ENCODE results near the gene CFAP92. TPM values are rescaled to one million over a fixed set of nuclear protein-coding genes. Genes with fewer than 3 reads are reported as not detected.

CFAP92 gene
- total RNA-seq, 2 donors from 2014 or later: 0.45 TPM; not detected in 1

- DNase-seq (ENCODE audit: low spot score in 2 of 2) (no peak), ATAC-seq (no peak)
- Mint-ChIP-seq H3K27ac (no peak overlapping the region), H3K36me3 (peaks cover 0 to 6% of the 10 kb centered on the region in 2 donors), H3K9me3 (no peaks in the 10 kb centered on the region)
Observed at GRCh38 chr3:129028866-129029265, 35.0 kb upstream of the CFAP92 start.

- Mint-ChIP-seq H3K27ac (no peak overlapping the region), H3K9me3 (no peaks in the 10 kb centered on the region), H3K36me3 (peaks cover 0 to 6% of the 10 kb centered on the region in 2 donors)
- no peak for ATAC-seq
- no peak for DNase-seq (ENCODE audit: low spot score in 2 of 2)
Observed at GRCh38 chr3:129027544-129027880, 33.6 kb upstream of the CFAP92 start.

GRCh38 chr3:129026728-129027543, 33.1 kb upstream of the CFAP92 start:
- DNase-seq (ENCODE audit: low spot score in 2 of 2) (peak; percentile 91 to 94), ATAC-seq (peak; percentile 99 to 100)
- H3K36me3 Mint-ChIP-seq: peaks cover 0 to 6% of the 10 kb centered on the region in 2 donors
- no peaks in the 10 kb centered on the region for H3K9me3 Mint-ChIP-seq
- peak overlapping the region; percentile 82 to 92 for H3K27ac Mint-ChIP-seq

- H3K9me3 Mint-ChIP-seq: no peaks in the 10 kb centered on the region
- H3K27ac Mint-ChIP-seq: peak overlapping the region; percentile 44 to 82
- H3K36me3 Mint-ChIP-seq: peaks cover 0 to 6% of the 10 kb centered on the region in 2 donors
- no peak for DNase-seq (ENCODE audit: low spot score in 2 of 2)
- ATAC-seq: no peak
Observed at GRCh38 chr3:129025691-129026435, 32.0 kb upstream of the CFAP92 start.

- ATAC-seq: no peak
- Mint-ChIP-seq H3K9me3 (no peaks in the 10 kb centered on the region), H3K36me3 (peaks cover 0 to 6% of the 10 kb centered on the region in 2 donors), H3K27ac (peak overlapping the region in 1 of 2 donors; percentile 20)
- DNase-seq (ENCODE audit: low spot score in 2 of 2): no peak
Observed at GRCh38 chr3:129025108-129025507, 31.2 kb upstream of the CFAP92 start.

GRCh38 chr3:129023909-129024308, 30.0 kb upstream of the CFAP92 start:
- H3K36me3 Mint-ChIP-seq: peaks cover 0 to 6% of the 10 kb centered on the region in 2 donors
- no peak overlapping the region for H3K27ac Mint-ChIP-seq
- DNase-seq (ENCODE audit: low spot score in 2 of 2) (no peak), ATAC-seq (no peak)
- H3K9me3 Mint-ChIP-seq: no peaks in the 10 kb centered on the region

- Mint-ChIP-seq H3K27ac (no peak overlapping the region), H3K36me3 (peaks cover 0 to 6% of the 10 kb centered on the region in 2 donors), H3K9me3 (no peaks in the 10 kb centered on the region)
- ATAC-seq (no peak), DNase-seq (ENCODE audit: low spot score in 2 of 2) (no peak)
Observed at GRCh38 chr3:129023008-129023358, 29.1 kb upstream of the CFAP92 start.

GRCh38 chr3:129022114-129023007, 28.5 kb upstream of the CFAP92 start:
- ATAC-seq: no peak
- Mint-ChIP-seq H3K27ac (peak overlapping the region in 1 of 2 donors; percentile 73), H3K9me3 (peaks cover 0 to 3% of the 10 kb centered on the region in 2 donors)

GRCh38 chr3:129021140-129021551, 27.3 kb upstream of the CFAP92 start:
- H3K27ac Mint-ChIP-seq: no peak overlapping the region
- no peak for DNase-seq (ENCODE audit: low spot score in 2 of 2)
- no peaks in the 10 kb centered on the region for H3K36me3 Mint-ChIP-seq
- peaks cover 0 to 3% of the 10 kb centered on the region in 2 donors for H3K9me3 Mint-ChIP-seq
- no peak for ATAC-seq

More at GRCh38 chr3:129022114-129023007, 28.5 kb upstream of the CFAP92 start:
- H3K36me3 Mint-ChIP-seq: peaks cover 0 to 6% of the 10 kb centered on the region in 2 donors
- DNase-seq (ENCODE audit: low spot score in 2 of 2): no peak

- DNase-seq (ENCODE audit: low spot score in 2 of 2): no peak
- no peak for ATAC-seq
- Mint-ChIP-seq H3K27ac (no peak overlapping the region), H3K9me3 (peaks cover 0 to 3% of the 10 kb centered on the region in 2 donors), H3K36me3 (no peaks in the 10 kb centered on the region)
Observed at GRCh38 chr3:129020691-129021090, 26.8 kb upstream of the CFAP92 start.

GRCh38 chr3:129019266-129019665, 25.4 kb upstream of the CFAP92 start:
- Mint-ChIP-seq H3K9me3 (peaks cover 0 to 3% of the 10 kb centered on the region in 2 donors), H3K36me3 (no peaks in the 10 kb centered on the region), H3K27ac (no peak overlapping the region)
- no peak for DNase-seq (ENCODE audit: low spot score in 2 of 2)
- no peak for ATAC-seq

GRCh38 chr3:129018751-129019150, 24.9 kb upstream of the CFAP92 start:
- no peak overlapping the region for H3K27ac Mint-ChIP-seq
- H3K36me3 Mint-ChIP-seq: no peaks in the 10 kb centered on the region
- H3K9me3 Mint-ChIP-seq: peaks cover 0 to 3% of the 10 kb centered on the region in 2 donors
- no peak for ATAC-seq
- DNase-seq (ENCODE audit: low spot score in 2 of 2): no peak

GRCh38 chr3:129018271-129018670, 24.4 kb upstream of the CFAP92 start:
- Mint-ChIP-seq H3K36me3 (no peaks in the 10 kb centered on the region), H3K27ac (no peak overlapping the region), H3K9me3 (peaks cover 0 to 3% of the 10 kb centered on the region in 2 donors)

GRCh38 chr3:129017484-129017899, 23.6 kb upstream of the CFAP92 start:
- peak overlapping the region; percentile 51 to 86 for H3K27ac Mint-ChIP-seq
- H3K36me3 Mint-ChIP-seq: no peaks in the 10 kb centered on the region
- no peak for DNase-seq (ENCODE audit: low spot score in 2 of 2)
- no peak for ATAC-seq
- H3K9me3 Mint-ChIP-seq: peaks cover 0 to 3% of the 10 kb centered on the region in 2 donors

More at GRCh38 chr3:129018271-129018670, 24.4 kb upstream of the CFAP92 start:
- DNase-seq (ENCODE audit: low spot score in 2 of 2) (no peak), ATAC-seq (no peak)

GRCh38 chr3:129016720-129017483, 23.0 kb upstream of the CFAP92 start:
- Mint-ChIP-seq H3K27ac (peak overlapping the region; percentile 50 to 86), H3K36me3 (no peaks in the 10 kb centered on the region), H3K9me3 (peaks cover 0 to 3% of the 10 kb centered on the region in 2 donors)
- no peak for DNase-seq (ENCODE audit: low spot score in 2 of 2)
- peak in 1 of 2 donors; percentile 21 for ATAC-seq

- peak; percentile 73 to 78 for ATAC-seq
- Mint-ChIP-seq H3K27ac (peak overlapping the region; percentile 86 to 95), H3K36me3 (no peaks in the 10 kb centered on the region), H3K9me3 (peaks cover 0 to 3% of the 10 kb centered on the region in 2 donors)
- peak in 1 of 2 donors; percentile 51 for DNase-seq (ENCODE audit: low spot score in 2 of 2)
Observed at GRCh38 chr3:129016356-129016719, 22.5 kb upstream of the CFAP92 start.
